Cardiac septum (tissue), 1 donor: ENCODE data around the gene PRAMEF9. TPM values are rescaled to one million over a fixed set of nuclear protein-coding genes. Genes with fewer than 3 reads are reported as not detected.
"Not testable (repeated sequence)": the region's sequence is repeated elsewhere in the genome, so short reads cannot be mapped to it uniquely, and the experiment has no call there.

ENCODE experiments used
- DNase-seq: peaks from one replicate; pipeline ENCODE4 v3.0.0-alpha.2; 2020; ENCODE audit warnings: low spot score
- intact Hi-C: fragments of 100-400 bp; cut with DNase I; formaldehyde crosslinking; loops from one replicate; pipeline ENCODE4 v1.14.0; 2022
- long read RNA-seq: library from polyadenylated mRNA; unstranded; transcript quantifications from one replicate; pipeline ENCODE4 v2.0.0, GENCODE V29; 2021
- total RNA-seq: library from RNA; stranded (reverse); fragmentation: NEBNext Ultra II Directional; extraction: Animal tissue kit (Norgen Biotek cat#: 25700); gene quantifications from one replicate; pipeline ENCODE4 v1.2.1, GENCODE V29; 2021
- donor health status: DM: no; HTN: no; CAD: no.

The PRAMEF9 gene
- total RNA-seq: not detected
- long read RNA-seq: 0 reads

DNA sequence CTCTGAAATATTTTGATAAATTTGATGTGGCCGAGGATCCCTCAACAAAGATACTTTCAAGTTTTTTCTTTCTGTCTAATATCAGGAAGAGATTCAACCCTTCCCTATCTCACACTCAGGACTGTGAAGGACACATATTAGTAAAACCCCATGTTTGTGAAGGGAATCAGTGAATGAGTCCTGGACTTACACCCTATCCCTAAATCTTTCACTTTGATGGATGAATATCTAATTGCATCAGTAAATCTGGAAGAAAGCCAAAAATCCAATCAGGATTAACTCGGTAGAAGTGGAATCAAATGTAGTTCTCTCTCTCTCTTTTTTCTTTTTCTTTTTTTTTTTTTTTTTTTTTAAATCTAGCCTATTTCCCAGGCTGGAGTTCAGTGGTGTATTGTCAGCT lies at the start of gene PRAMEF9:
PRAMEF9 (plus strand) TSS at position 301 of the 400 bp plus-strand sequence. CDS start 3,433 bp downstream, outside the sequence.
- intact Hi-C loops: not testable (repeated sequence)

DNA sequence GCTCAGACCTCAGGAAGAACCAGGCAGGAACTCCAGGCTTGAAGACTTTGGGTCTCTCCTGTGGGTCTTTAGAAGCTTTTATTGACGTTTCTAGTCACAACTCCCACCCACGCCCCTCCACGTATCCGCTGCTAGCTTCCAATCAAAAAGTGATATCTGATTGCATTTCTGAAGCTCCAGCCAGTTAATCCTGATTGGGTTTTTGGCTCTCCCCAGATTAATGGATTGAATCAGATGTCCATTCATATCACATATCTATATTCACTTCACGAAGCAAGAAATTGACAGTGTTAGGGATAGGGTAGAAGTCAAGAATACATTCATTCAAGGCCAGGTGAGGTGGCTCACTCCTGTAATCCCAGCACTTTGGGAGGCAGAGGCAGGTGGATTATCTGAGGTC lies 15.7 kb upstream of the PRAMEF9 start, which contains the start of gene PRAMEF26:
PRAMEF26 (minus strand) TSS at position 101 of the 400 bp plus-strand sequence. CDS start 2,914 bp downstream, outside the sequence.
- DNase-seq, intact Hi-C loops: not testable (repeated sequence)

More for the DNA sequence above, at the start of gene PRAMEF9:
- DNase-seq: not testable (repeated sequence)

DNA sequence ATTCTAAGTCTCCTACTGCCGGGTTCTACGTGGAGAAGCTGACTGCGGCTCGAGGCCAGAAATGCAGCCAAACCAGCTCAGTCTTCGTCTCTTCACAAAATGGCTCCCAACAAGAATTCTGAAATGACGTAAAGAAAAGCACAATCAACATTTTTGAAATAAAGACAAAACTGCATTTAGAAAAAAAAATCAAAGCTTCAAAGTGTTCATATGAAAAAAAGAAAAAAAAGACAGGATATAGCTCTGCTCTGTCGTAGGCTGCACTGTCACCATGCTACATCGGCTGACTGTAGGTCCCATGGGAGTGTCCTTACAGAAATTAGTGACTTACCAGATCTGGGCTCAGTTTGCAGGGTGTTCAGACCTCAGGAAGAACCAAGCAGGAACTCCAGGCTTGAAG lies 6.1 kb upstream of the PRAMEF9 start, which contains the start of gene HNRNPCL4:
HNRNPCL4 (minus strand) TSS at position 101 of the 400 bp plus-strand sequence. CDS start 164 bp downstream, outside the sequence.
- DNase-seq, intact Hi-C loops: not testable (repeated sequence)

DNA sequence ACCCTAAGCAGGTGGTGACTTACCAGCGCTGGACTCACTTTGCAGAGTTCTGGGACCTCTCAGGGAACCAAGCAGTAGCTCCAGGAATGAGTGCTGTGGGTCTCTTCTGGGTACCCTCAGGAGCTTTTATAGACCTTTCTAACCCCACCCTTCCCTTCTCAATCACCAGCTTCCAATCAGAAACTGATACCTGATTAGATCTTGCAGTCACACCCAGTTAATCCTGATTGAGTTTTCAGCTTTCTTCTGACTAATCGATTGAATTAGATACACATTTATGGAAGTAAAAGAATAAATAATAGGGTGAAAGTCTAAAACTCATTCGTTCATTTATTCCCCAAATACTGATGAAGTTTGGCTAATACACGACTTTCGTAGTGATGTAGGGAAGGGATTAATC lies 29.7 kb downstream of the PRAMEF9 start, which contains the start of gene PRAMEF13:
PRAMEF13 (minus strand) TSS at position 101 of the 400 bp plus-strand sequence. CDS start 1,820 bp downstream, outside the sequence.
- intact Hi-C loops, DNase-seq: not testable (repeated sequence)

DNA sequence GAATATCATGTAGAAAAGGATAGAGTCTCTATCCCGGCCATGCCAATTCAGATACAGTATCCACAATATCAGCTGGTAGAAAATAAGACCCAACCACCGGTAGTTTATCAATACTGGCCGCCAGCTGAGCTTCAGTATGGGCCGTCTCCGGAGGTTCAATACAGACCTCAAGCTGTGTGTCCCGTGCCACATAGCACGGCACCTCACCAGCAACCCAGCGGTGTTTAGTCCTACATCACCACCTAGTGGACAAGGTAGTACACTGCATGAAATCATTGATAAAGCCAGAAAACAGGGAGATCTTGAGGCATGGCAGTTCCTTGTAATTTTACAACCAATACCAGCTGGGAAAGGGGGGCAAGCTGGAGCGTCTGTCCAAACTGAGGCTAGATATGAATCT lies 37.1 kb downstream of the PRAMEF9 start:
- intact Hi-C loops, DNase-seq: not testable (repeated sequence)

DNA sequence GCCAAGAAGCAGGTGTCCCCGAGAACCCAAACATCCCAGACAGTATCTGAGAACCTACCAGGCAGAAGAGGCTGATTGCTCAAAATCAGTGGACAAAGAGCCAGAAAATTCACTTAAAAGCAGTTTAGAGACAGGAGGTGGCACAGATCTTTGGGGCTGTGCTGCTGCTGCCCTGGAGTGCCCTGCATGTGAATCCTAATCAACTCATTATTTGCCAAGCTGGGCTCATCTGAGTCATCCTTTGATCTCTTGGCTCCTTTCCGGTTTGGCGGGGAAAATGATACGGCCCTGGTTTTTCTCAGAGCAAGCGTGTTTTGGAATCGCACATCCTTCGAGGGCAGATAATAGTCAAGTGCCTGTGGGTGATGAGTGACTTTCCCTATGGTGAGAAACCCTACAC lies 45.0 kb downstream of the PRAMEF9 start:
- intact Hi-C loops: not testable (repeated sequence)

DNA sequence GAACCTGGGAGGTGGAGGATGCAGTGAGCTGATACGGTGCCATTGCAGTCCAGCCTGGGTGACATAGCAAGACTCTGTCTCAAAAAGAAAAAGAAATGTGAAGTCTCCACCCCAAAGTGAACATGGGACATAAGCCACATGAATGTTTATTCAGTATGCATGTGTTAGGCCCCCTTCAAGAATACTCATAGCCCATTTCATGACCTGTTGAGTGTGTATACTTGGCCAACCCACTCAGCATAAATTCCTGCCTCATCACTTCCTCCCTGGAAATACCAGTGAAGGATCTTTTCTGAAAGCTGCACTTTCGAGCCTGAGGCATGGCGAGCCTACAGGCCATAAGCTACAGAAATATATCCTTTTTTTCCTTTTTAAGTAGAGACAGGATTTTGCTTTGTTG lies 47.6 kb downstream of the PRAMEF9 start:
- DNase-seq, intact Hi-C loops: not testable (repeated sequence)

More for the DNA sequence above, 45.0 kb downstream of the PRAMEF9 start:
- DNase-seq: not testable (repeated sequence)

DNA sequence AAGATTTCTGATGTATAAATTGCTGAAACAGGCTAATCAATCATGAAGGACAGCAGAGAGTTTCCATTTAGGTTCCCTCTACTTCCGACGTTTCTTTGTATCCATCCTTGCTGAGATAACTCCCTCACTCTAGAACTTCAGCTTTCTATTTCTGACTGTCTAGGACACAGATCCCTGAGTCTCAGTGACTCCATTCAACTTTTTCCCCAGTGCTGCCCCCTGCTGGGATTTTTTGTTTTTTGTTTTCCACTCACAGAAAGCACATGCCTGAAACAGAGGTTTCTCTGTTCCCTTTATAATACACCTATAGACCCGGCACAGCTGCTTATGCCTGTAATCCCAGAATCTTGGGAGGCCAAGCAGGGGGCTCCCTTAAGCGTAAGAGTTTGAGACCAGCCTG lies 51.1 kb downstream of the PRAMEF9 start:
- DNase-seq, intact Hi-C loops: not testable (repeated sequence)

DNA sequence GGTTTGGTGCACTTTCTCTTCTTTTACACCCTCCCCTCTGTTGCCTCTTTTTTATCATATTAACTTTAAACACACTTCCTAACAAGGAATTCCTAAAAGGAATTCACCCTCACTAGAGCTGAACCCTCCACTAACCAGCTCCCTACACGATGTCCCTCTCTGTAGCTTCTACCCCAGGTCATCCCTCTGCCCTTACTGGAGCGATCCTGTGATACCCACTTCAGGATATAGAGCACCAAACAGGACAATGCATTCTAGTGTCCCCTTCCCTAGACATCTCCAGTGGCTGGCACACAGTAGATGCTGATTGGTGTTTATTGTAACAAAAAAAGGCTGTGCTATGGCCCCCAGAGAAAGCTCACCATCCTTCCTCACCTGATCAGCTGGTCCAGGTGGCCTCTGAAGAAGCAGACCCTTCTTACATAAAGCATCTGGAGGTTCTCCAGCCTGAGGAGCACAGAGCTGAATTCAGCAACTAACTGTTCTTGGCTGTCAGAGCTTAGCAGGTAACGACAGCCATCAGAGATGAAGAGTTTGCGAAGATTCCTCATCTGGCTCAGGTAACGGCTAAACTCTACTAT lies 52.9 kb downstream of the PRAMEF9 start:
- peak; percentile 50 for DNase-seq
- intact Hi-C loops: no loop called here

DNA sequence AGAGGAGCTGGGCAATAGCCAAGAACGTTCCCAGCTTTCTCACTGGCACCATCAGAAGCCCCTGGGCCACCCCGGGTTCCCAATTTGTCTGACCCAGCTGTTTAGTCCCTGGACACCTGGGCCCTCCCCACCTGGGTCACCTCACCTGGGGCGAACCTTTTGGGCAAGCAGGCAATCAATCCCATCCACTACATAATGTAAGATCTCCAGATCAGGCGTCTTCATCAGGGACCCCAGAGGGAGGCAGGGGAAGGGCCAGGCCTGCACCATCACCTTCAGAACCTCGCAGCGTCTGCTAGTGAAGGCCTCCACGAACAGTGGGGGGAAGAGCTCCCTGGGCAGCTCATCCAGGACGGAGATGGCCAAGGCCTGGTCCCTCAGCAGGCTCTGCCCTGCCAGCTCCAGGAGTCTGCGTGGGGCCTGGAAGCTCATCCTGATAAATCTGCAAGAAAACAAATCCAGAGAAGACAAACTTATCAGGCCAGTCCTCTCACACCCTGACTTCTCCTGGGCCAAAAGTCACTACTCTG lies 54.1 kb downstream of the PRAMEF9 start, which contains the start of gene PRAMEF18:
PRAMEF18 (minus strand) TSS at position 480 of the 530 bp plus-strand sequence; CDS start at position 432, 48 bp downstream.
- DNase-seq: peak; percentile 53
- intact Hi-C loops: not testable (repeated sequence)

DNA sequence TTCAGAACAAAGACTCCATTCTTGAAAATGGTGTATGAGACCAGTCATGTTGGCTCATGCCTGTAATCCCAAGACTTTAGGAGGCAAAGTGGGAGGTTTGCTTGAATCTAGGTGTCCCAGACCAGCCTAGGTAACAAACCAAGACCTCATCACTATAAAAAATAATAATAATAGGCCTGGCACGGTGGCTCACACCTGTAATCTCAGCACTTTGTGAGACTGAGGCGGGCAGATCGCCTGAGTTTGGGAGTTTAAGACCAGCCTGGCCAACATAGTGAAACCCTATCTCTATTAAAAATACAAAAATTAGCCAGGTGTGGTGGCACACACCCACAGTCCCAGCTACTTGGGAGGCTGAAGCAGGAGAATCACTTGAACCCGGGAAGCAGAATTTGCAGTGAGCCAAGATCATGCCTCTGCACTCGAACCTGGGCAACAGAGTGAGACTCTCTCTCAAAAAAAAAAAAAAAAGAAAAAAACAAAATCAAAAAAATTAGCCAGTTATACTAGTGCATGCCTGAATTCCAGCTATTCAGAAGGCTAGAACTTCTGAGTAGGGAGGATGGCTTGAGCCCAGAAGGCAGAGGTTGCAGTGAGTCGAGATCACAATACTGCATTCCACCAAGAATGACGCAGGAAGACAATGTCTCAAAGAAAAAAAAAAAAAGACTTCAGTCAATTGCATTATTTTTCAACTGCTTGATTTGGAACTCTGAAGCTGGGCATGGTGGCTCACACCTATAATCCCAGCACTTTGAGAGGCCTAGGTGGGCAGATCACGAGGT lies 55.8 kb downstream of the PRAMEF9 start:
- DNase-seq, intact Hi-C loops: not testable (repeated sequence)

DNA sequence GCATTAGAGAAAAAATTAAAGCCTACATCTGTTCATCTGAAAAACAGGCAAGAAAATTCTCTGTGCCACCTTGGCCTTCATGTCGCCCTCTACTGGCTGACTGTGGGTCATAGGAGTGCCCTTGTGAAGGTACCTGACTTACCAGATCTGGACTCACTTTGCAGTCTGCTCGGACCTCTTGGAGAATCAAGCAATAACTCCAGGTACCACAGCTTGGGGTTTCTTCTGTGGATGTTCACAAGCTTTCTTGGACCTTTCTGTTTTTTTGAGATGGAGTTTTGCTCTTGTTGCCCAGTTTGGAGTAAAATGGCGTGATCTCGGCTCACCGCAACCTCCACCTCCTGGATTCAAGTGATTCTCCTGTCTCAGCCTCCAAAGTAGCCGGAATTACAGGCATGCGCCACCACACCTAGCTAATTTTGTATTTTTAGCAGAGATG lies 56.7 kb downstream of the PRAMEF9 start:
- intact Hi-C loops: no loop called here
- DNase-seq: peak; percentile 41

Other genes with a start within 250 kb of the PRAMEF9 start
- gene PRAMEF6, start 224.3 kb upstream of the PRAMEF9 start, total RNA-seq: not detected
- not detected for gene PRAMEF27, start 115.3 kb upstream of the PRAMEF9 start, total RNA-seq
- gene HNRNPCL3, start 111.1 kb upstream of the PRAMEF9 start, total RNA-seq: not detected
- not detected for gene PRAMEF25, start 101.1 kb upstream of the PRAMEF9 start, total RNA-seq
- gene HNRNPCL2, start 55.0 kb upstream of the PRAMEF9 start, total RNA-seq: not detected
- not detected for gene PRAMEF26, start 15.8 kb upstream of the PRAMEF9 start, total RNA-seq
- not detected for gene HNRNPCL4, start 6.2 kb upstream of the PRAMEF9 start, total RNA-seq
- gene PRAMEF13, start 29.6 kb downstream of the PRAMEF9 start, total RNA-seq: not detected
- not detected for gene PRAMEF18, start 54.3 kb downstream of the PRAMEF9 start, total RNA-seq
- gene PRAMEF5, start 82.3 kb downstream of the PRAMEF9 start, total RNA-seq: not detected
- gene PRAMEF8, start 113.3 kb downstream of the PRAMEF9 start, total RNA-seq: not detected
- gene PRAMEF33, start 131.7 kb downstream of the PRAMEF9 start, total RNA-seq: not detected
- not detected for gene PRAMEF15, start 143.7 kb downstream of the PRAMEF9 start, total RNA-seq
- gene PRAMEF14, start 175.3 kb downstream of the PRAMEF9 start, total RNA-seq: not detected
- gene PRAMEF19, start 200.1 kb downstream of the PRAMEF9 start, total RNA-seq: not detected
- gene PRAMEF17, start 217.8 kb downstream of the PRAMEF9 start, total RNA-seq: not detected
- not detected for gene PRAMEF20, start 238.6 kb downstream of the PRAMEF9 start, total RNA-seq